Middle frontal gyrus (tissue), 1 donor: Measurements from ENCODE around the gene GOLGA8R.
"Not testable (repeated sequence)": the region's sequence is repeated elsewhere in the genome, so short reads cannot be mapped to it uniquely, and the experiment has no call there.

Source experiments
- DNase-seq: peaks from one replicate; pipeline ENCODE4 v3.0.0-alpha.2; 2015; ENCODE audit warnings: low spot score; ENCODE audit errors: extremely low spot score

GOLGA8R gene, protein sequence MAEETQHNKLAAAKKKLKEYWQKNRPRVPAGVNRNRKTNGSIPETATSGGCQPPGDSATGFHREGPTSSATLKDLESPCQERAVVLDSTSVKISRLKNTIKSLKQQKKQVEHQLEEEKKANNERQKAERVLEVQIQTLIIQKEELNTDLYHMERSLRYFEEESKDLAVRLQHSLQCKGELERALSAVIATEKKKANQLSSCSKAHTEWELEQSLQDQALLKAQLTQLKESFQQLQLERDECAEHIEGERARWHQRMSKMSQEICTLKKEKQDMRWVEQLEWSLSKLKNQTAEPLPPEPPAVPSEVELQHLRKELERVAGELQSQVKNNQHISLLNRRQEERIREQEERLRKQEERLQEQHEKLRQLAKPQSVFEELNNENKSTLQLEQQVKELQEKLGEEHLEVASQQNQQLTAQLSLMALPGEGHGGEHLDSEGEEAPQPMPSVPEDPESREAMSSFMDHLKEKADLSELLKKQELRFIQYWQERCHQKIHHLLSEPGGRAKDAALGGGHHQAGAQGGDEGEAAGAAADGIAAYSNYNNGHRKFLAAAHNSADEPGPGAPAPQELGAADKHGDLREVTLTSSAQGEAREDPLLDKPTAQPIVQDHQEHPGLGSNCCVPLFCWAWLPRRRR

DNA sequence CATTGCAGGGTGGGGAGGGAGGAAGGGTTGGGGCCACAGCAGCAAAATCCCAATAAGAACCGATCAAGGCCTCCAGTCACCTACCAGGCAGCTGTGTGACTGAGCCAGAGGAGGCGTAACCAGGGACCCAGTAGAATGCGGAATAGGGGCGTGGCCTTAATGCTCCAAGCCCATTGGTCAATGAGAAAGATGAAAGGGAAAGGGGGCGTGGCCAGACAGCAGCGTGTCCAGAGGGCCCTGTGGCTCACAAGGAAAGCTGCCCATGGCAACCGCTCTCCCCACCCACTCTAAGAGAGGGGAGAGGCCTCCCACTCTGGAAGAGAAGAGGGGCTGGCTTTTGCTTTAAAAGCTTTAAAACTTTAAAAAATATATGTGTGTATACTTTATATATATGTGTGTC is at the start of gene GOLGA8R:
GOLGA8R (minus strand) TSS at position 101 of the 400 bp plus-strand sequence; CDS start at position 3, 98 bp downstream.
- not testable (repeated sequence) for DNase-seq

DNA sequence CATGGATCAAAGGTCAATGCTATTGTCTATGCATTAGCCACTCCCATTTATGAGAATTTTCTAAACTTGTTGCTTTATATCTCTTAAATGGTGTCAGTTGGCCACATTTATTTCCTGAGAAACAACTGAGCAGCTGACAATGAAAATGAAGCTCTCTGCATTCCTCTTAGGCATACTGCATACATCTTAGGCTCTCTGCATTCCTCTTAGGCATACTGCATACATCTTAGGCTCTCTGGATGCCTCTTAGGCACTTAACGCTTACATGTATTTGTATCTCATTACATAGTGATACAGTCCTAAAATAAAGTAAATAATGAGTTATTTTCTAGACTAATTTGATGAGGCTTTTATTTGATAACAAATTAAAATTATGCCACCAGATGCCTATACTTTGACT is 49.8 kb upstream of the GOLGA8R start:
- not testable (repeated sequence) for DNase-seq

DNA sequence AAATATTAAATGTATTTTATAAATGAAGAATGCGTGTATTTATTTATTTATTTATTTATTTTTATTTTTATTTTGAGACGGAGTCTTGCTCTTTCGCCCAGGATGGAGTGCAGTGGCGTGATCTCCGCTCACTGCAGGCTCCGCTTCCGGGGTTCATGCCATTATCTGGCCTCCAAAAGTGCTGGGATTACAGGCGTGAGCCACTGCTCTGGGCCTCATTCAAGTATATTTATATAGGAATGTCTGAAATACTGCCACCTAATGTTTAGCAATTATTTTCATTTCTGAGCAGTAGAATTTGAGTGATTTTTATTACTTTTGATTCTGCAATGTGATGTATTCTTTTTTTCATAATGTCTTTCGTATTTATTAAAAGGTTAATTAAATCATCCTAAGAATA is 48.1 kb upstream of the GOLGA8R start:
- DNase-seq, result not testable (repeated sequence)

DNA sequence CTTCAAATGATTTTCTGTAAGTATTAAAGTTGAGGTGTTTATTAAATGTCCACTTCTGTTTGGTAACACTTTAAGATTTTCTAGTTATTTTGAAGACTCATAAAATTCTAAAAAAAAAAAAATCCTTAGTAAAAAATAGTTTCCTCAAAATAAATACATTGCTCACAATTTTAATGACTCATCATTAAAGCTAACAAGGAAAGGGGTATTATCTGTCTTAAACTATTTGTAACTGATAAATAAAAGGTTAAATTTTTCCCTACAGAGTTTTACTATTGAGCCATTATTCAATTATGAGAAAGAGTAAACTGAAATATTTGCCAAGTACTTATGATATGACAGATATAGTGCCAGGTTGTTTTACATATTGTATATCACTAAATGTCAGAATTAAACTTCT is 38.6 kb upstream of the GOLGA8R start:
- DNase-seq, result not testable (repeated sequence)

DNA sequence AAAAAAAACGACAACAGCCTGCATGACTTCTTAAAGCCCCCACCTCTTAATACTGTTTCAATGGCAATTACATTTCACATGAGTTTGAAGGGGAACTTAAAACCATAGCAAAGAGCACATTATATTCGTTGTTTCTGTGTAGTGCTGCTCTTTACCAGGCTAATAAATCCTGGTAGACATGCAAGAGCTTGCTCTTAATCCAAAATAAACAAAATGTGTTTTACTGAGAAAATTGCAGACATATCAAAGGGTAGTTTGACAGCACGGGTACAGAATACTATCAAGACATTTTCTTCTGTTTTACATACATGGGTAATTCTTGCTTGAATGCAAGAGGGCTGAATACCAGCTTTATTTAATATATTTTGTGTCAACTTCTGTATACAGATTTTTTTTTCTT is 24.3 kb upstream of the GOLGA8R start:
- not testable (repeated sequence) for DNase-seq

DNA sequence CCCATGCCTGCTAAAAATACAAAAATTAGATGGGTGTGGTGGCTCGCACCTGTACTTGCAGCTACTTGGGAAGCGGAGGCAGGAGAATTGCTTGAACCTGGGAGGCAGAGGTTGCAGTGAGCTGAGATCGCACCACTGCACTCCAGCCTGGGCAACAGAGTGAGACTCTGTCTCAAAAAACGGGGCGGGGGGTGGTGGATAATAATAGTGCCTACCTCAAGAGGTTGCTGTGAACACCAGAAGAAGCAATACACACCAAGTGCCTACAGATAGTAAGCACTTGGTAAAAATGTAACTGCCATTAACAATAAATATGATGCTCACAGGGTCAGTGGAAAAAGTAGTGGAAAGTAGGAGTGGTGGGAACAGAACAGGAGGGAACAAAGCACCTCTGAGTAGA is 21.8 kb upstream of the GOLGA8R start:
- DNase-seq, result not testable (repeated sequence)

DNA sequence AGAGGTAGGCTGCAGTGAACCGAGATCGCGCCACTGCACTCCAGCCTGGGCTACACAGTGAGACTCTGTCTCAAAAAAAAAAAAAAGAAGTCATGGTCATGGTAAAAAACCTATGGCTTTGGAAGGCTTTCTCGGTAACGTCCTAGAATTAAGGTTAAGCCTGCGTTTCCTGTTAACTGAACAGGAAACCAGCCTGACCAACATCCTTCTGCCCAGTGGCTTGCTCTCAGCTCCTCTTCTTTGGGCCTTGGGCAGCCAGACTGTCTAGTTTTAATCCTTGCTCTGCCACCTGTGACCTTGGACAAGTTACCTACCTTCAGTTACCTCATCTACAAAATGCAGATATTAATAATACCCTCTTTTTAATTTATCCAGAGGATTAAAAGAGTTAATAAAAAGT is 6.7 kb upstream of the GOLGA8R start:
- not testable (repeated sequence) for DNase-seq

DNA sequence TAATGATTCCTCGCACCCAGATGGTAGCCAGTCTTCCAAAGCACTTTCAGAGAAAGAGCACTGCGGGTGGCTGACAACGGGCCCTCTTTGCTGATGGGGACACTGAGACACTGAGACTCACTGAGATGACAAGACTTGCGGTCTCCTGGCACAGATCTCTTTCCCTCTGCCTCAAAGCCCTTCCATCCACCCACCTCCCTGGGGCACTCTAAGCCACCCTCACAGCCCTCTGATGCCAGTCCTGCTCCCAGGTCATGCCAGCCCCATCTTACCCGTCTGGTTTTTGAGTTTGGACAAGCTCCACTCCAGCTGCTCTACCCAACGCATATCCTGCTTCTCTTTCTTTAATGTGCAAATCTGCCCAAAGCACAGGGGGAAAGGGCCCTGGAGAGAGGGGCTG is 6.4 kb downstream of the GOLGA8R start:
- DNase-seq, result not testable (repeated sequence)

DNA sequence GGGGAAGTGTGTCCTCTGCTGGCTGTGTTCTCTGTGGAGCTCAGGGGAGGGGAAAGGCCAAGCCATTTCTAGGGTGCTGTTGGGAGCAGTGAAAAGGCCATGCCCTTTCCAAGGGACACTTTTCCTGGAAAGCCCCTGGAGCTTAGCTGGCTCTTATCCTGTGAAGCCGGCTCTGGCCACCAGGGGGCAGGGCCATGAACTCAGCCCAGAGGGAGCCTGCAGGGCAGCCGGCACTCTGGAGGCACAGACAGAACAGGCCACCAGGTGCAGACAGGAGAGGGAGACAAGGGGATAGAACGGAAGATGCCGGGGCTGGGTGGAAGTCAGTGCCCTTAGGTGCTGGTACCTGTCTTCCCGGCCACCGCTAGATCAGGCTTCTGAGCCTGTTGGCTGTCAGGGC is 15.1 kb downstream of the GOLGA8R start:
- DNase-seq, result not testable (repeated sequence)

DNA sequence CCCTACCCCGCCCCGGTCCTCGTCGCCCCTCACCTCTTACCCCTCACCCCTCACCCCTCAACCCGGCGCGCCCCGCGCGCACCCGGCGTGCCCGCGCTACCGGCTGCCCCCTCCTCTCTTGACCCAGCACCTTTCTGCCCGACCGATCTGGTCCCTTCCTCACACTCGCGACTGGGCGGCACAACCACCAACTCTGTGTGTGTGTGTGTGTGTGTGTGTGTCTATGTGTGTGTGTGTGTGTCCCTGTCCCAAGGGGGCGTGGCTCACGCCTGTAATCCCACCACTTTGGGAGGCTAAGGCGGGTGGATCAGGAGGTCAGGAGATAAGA is 20.4 kb downstream of the GOLGA8R start:
- DNase-seq, result not testable (repeated sequence)

DNA sequence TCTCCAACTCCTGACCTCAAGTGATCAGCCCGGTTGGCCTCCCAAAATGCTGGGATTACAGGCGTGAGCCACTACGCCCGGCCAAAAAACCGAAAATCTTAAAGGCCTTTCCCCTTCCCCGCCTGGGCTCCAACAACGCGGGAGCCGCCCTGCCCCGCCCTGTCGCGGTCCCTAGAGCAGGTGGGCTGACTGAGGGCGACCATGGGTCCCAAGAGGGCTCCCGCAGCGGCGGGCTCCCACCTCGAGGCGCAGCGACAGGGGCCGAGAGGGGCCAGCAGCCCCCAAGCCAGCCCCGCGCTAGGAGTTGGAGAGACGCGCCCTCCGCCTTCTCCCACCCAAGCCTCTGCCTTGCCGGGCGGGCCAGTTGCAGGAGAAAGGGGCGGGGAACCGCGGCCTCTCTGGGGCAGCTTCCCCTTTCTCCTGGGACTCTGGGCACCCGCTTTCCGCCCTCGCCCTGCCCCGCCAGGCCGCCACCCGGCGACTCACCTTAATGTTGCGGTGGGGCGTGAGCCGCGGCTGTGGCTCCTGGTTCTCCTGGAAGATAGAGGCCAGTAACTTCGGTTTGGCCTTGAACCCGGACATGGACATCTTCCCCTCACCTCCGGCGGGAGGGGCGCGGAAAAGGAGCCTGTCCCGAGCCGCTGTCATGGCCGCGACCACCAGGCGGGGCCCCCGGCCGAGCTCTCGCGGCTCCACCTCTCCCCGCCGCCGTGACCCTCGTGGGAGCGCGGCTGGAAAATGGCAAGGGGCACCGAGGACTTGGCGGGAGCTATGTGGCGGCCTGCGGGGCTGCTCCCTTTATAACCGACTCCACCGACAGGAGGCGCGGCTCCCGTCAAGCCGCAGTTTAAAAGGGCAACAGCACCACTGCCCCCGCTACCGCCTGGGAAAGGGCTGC is 21.0 kb downstream of the GOLGA8R start, which contains the start of gene CHRFAM7A:
CHRFAM7A (minus strand) TSS at position 775 of the 898 bp plus-strand sequence. CDS start 10,189 bp downstream, outside the sequence.
- DNase-seq, result not testable (repeated sequence)

DNA sequence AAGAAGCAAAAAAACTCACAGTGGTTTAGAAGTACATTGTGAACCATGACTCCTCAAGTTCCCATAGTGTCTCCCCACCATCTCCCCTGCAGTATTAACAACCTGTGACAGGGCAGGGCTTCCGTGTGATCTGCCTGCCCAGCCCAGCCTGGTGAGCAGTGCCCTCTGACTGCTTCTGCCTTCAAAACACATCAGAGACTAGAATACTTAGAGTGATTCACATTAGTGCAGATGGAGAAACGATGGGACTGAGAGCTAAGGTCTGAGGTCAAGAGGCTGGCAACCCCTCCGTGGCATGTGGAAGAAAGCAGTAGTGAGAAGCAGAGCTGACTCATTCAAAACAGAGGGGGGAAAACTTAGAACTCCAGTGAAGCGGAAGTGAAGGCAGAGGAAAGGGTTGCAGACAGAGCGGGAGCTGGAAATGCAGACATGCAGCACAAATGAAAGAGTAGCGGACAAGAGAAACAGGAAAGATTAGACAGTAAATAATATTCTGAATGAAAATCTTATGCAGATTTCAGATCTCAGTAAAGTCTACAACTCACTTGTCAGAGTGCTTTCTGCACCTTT is 27.7 kb downstream of the GOLGA8R start:
- not testable (repeated sequence) for DNase-seq

DNA sequence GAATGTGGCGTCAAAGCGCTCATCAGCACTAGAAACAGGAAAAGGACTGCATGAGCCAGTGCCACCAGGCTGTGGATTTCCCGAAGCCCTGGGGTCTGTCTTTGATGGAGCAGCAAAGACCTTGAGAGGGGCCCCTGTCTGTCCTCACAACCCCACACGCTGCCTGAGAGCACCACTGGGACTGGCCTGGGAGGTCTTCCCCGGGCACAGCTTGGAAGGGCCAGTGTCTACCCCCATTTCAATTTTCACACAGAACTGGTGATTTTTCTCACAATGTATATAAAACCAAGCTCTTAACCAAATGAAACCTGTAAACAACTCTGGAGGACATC is 37.0 kb downstream of the GOLGA8R start:
- not testable (repeated sequence) for DNase-seq

DNA sequence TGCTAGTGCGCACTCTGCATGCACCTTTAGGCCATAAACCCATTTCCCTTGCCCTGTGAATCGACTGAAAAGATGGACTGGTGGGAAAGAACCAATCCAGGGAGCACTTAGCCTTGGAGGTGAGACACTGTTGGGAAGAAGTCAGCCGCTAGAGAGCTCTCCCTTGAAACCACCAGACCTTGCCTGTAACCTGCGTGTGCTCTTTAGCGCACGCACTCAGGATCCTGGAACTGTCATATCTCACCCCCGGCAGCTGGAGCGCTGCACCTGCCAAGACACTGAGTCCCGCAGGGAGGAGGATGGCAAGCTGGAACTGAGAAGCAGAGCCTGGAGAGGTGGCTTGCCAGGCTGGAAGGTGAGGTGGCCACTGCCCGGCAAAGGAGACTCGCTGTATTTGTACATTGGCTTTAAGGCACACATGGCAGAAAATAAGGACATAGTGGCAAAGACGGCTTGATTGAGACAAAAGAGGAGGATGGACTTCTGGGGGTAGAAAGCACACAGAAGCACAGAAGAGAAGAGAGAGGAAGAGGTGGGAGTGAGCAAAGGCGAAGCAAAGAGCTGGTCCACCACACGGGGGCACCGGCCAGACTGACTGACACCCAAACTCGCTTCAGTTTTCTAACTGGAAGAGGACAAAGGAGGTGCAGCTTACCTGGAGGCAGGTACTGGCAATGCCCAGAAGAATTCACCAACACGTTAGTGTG is 37.5 kb downstream of the GOLGA8R start:
- not testable (repeated sequence) for DNase-seq

DNA sequence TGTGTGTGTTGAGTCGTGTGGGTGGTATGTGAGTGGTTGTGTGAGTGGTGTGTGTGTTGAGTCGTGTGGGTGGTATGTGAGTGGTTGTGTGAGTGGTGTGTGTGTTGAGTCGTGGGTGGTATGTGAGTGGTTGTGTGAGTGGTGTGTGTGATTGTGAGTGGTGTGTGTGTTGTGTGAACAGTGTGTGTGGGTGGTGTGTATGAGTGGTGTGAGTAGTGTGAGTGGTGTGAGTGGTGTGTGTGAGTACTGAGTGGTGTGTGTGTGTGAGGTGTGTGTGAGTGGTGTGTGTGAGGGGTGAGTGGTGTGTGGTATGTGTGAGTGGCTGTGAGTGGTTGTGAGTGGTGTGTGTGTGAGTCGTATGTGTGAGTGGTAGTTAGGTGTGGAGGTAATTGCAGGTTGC is 38.2 kb downstream of the GOLGA8R start:
- not testable (repeated sequence) for DNase-seq

DNA sequence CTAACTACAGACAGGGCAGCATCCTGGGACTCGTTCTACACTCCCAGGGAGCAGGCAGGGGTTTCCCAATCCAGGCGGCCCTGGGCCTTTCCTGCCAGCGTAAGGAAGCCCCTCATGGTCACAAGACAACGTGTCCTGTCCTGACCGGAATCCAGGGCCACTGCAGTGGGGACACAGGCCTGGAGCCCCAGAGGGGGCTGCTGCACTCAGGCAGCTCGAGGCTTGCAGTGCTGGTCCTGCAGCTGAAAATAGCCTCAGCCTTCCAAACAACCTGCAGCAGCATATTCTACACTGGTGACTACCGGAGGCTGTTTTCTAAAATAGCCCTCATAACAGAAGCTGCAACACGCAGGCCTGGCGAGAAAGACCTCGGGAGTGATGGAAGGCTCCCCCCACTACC is 39.2 kb downstream of the GOLGA8R start:
- DNase-seq, result not testable (repeated sequence)

DNA sequence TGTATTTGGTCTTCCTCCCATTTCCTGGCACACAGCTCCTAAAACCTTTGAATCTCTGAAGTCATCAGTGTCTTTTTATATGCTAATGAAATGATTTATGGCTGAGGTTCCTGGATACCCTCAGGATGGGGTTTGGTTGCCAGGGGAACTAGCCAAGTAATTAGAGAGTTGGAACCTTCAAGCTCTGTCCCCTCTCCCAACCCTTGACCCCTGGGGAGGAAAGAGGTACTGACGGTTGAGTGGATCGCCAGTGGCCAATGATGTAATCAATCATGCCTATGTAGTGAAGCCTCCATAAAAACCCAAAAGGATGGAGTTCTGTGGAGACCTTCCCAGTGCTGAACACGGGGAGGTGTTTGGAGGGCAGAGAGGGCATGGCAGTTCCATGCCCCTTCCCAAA is 45.8 kb downstream of the GOLGA8R start:
- not testable (repeated sequence) for DNase-seq

DNA sequence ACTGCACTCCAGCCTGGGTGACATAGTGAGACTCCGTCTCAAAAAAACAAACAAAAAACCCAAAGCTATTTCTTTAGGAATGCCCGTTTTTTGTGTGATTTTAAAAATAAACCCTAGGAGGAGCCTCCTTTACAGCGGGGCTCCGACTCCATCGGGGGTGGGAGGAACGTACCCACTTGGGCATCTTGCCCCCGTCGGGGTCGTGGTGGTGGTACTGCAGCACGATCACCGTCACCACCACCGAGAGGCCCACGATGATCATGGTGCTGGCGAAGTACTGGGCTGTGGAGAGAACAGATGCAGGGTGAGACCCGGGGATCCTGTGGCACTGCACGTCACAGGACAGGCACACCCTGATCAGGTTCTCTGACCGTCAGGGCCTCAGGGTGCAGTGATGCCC is 46.8 kb downstream of the GOLGA8R start:
- DNase-seq, result not testable (repeated sequence)

DNA sequence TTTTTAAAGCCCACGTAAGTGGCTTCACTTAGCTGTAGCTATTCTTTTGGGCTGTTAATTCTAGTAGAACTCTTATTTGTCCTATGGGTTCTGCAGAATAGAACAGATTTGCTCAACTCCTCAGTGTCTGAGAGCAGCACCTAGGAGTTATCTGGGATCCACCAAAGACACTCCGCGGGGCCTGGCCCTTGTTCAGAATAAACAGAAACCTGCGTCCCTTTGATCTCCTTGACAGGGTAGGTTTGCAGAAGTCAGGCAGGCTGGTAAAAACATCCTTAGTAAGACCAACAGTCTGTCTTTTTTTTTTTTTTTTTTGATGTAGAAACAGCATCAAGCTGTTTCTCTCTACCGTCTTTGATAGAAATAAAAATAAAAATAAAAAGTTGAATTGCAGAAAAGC is 52.7 kb downstream of the GOLGA8R start:
- DNase-seq, result not testable (repeated sequence)

DNA sequence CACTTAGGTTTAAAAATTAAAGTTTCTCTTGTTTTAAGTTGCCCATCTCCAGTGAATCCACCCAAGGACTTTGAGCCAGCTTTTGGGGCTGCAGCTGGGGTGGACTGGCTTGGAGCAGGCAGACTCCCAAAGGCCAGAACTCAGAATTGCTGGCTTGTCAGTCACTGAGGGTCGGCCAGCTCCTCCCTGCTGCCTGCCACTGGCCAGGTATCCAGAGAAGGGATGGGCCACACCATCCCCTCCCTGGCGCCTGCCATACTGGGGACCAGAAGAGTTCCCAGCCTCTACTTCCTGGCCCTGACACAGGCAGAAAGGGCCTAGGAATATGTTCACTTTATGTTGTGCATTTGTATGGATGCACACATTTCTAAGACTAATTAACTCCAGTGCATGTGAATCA is 53.1 kb downstream of the GOLGA8R start:
- DNase-seq, result not testable (repeated sequence)

DNA sequence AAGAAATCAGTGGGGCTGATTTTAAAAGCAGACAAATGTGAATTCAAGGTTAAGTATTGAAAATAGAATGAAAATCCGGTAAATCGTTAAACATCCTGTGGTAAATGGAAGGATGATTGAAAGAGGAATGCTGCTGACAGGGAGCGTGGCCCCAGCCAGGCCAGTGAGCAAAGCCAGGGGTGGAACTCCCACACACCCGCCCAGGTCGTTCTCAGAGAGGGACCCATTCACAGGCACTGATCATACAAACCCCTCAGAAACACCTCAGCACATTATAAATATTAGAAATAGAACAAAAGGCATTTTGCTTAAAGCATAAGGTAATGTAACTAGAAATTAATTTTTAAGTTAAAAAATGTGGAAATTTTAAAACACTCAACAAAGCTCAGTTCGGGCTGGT is 59.0 kb downstream of the GOLGA8R start:
- DNase-seq, result not testable (repeated sequence)
